Measurements from ENCODE around the gene LRRC8A.

DNA sequence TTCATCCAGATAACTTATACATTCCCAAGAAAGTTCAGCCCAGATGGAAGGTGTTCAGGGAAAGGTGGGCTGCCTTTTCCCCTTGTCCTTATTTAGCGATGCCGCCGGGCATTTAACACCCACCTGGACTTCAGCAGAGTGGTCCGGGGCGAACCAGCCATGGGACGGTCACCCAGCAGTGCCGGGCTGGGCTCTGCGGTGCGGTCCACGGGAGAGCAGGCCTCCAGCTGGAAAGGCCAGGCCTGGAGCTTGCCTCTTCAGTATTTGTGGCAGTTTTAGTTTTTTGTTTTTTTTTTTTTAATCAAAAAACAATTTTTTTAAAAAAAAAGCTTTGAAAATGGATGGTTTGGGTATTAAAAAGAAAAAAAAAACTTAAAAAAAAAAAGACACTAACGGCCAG is 34.8 kb downstream of the LRRC8A start:
- TF ChIP-seq, protein P1, sequence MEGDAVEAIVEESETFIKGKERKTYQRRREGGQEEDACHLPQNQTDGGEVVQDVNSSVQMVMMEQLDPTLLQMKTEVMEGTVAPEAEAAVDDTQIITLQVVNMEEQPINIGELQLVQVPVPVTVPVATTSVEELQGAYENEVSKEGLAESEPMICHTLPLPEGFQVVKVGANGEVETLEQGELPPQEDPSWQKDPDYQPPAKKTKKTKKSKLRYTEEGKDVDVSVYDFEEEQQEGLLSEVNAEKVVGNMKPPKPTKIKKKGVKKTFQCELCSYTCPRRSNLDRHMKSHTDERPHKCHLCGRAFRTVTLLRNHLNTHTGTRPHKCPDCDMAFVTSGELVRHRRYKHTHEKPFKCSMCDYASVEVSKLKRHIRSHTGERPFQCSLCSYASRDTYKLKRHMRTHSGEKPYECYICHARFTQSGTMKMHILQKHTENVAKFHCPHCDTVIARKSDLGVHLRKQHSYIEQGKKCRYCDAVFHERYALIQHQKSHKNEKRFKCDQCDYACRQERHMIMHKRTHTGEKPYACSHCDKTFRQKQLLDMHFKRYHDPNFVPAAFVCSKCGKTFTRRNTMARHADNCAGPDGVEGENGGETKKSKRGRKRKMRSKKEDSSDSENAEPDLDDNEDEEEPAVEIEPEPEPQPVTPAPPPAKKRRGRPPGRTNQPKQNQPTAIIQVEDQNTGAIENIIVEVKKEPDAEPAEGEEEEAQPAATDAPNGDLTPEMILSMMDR (tag by site-specific recombination; IDR thresholded peaks at IDR 0.05) = no peak
- TF ChIP-seq TCF7L2 (IDR thresholded peaks at IDR 0.05; ENCODE audit: borderline replicate concordance, low read depth, low read length) (no peak), ZNF549 (tag by site-specific recombination; IDR thresholded peaks at IDR 0.05) (no peak), MEIS1 (CRISPR knock-in tag; IDR thresholded peaks at IDR 0.05; ENCODE audit: borderline replicate concordance) (no peak), ATF2 (tag by site-specific recombination; IDR thresholded peaks at IDR 0.05; ENCODE audit: low read depth) (no peak), ZNF274 (IDR thresholded peaks at IDR 0.05; ENCODE audit: low read length) (no peak), ZNF274 (tag by site-specific recombination; IDR thresholded peaks at IDR 0.05; ENCODE audit: borderline replicate concordance) (no peak), ZNF398 (tag by site-specific recombination; IDR thresholded peaks at IDR 0.05) (no peak), IKZF3 (tag by site-specific recombination; IDR thresholded peaks at IDR 0.05) (no peak)
- TF ChIP-seq, protein P2, sequence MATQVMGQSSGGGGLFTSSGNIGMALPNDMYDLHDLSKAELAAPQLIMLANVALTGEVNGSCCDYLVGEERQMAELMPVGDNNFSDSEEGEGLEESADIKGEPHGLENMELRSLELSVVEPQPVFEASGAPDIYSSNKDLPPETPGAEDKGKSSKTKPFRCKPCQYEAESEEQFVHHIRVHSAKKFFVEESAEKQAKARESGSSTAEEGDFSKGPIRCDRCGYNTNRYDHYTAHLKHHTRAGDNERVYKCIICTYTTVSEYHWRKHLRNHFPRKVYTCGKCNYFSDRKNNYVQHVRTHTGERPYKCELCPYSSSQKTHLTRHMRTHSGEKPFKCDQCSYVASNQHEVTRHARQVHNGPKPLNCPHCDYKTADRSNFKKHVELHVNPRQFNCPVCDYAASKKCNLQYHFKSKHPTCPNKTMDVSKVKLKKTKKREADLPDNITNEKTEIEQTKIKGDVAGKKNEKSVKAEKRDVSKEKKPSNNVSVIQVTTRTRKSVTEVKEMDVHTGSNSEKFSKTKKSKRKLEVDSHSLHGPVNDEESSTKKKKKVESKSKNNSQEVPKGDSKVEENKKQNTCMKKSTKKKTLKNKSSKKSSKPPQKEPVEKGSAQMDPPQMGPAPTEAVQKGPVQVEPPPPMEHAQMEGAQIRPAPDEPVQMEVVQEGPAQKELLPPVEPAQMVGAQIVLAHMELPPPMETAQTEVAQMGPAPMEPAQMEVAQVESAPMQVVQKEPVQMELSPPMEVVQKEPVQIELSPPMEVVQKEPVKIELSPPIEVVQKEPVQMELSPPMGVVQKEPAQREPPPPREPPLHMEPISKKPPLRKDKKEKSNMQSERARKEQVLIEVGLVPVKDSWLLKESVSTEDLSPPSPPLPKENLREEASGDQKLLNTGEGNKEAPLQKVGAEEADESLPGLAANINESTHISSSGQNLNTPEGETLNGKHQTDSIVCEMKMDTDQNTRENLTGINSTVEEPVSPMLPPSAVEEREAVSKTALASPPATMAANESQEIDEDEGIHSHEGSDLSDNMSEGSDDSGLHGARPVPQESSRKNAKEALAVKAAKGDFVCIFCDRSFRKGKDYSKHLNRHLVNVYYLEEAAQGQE (tag by site-specific recombination; IDR thresholded peaks at IDR 0.05) = no peak

All from HEK293 (cell line).